MM.1S (cell line): ENCODE measurements around the gene FOLR3.
"Not testable (repeated sequence)": the region's sequence is repeated elsewhere in the genome, so short reads cannot be mapped to it uniquely, and the experiment has no call there.

Experiments
- DNase-seq: peaks from one replicate; pipeline ENCODE4 v3.0.0-alpha.2; 2015
- H2AFZ ChIP-seq: fragments of 300-600 bp; sonication (generic); 2 replicates; pipeline ENCODE4 v1.6.0; 2016; ENCODE audit warnings: antibody characterized with exemption, low read length
- H3F3A ChIP-seq: fragments of 300-600 bp; sonication (generic); 2 replicates; pipeline ENCODE4 v1.6.1; 2016; ENCODE audit warnings: mild to moderate bottlenecking, antibody characterized with exemption, low read length, moderate library complexity, mixed read lengths; ENCODE audit not compliant: insufficient read depth
- H3K27ac ChIP-seq: fragments of 300-600 bp; sonication (generic); 2 replicates; pipeline ENCODE4 v1.5.1; 2016; ENCODE audit warnings: mild to moderate bottlenecking, low read length
- H3K27me3 ChIP-seq: fragments of 300-600 bp; sonication (generic); replicated peaks from 2 replicates; pipeline ENCODE4 v1.6.0; 2016; ENCODE audit warnings: low read length; ENCODE audit not compliant: insufficient read depth
- H3K36me3 ChIP-seq: fragments of 300-600 bp; sonication (generic); replicated peaks from 2 replicates; pipeline ENCODE4 v1.6.1; 2016; ENCODE audit warnings: mild to moderate bottlenecking, low read length, mixed read lengths; ENCODE audit not compliant: insufficient read depth
- H3K4me1 ChIP-seq: fragments of 300-600 bp; sonication (generic); 2 replicates; pipeline ENCODE4 v1.6.1; 2016; ENCODE audit warnings: low read length, mixed read lengths
- H3K4me2 ChIP-seq: fragments of 300-600 bp; sonication (generic); 2 replicates; pipeline ENCODE4 v1.6.0; 2016; ENCODE audit warnings: low read depth, low read length
- H3K4me3 ChIP-seq: fragments of 300-600 bp; sonication (generic); 2 replicates; pipeline ENCODE4 v1.5.1; 2016; ENCODE audit warnings: low read length, mixed read lengths
- H3K79me2 ChIP-seq: fragments of 300-600 bp; sonication (generic); 2 replicates; pipeline ENCODE4 v1.6.1; 2016; ENCODE audit warnings: mixed run types, low read length, mixed read lengths
- H3K9ac ChIP-seq: fragments of 300-600 bp; sonication (generic); 2 replicates; pipeline ENCODE4 v1.6.1; 2016; ENCODE audit warnings: low read length, mixed read lengths
- H3K9me2 ChIP-seq: fragments of 300-600 bp; sonication (generic); replicated peaks from 2 replicates; pipeline ENCODE4 v1.6.1; 2016; ENCODE audit warnings: mild to moderate bottlenecking, low read length, mixed read lengths; ENCODE audit not compliant: insufficient read depth
- H3K9me3 ChIP-seq: fragments of 300-600 bp; sonication (generic); replicated peaks from 2 replicates; pipeline ENCODE4 v1.6.1; 2016; ENCODE audit warnings: mild to moderate bottlenecking, low read length, mixed read lengths; ENCODE audit not compliant: insufficient read depth
- H4K20me1 ChIP-seq: fragments of 300-600 bp; sonication (generic); 2 replicates; pipeline ENCODE4 v1.6.1; 2016; ENCODE audit warnings: mild to moderate bottlenecking, low read length, moderate library complexity, mixed read lengths; ENCODE audit not compliant: insufficient read depth
- EZH2 ChIP-seq: fragments of 300-600 bp; sonication (generic); optimal IDR thresholded peaks from 2 replicates; pipeline ENCODE3; 2017; ENCODE audit warnings: low read depth, mild to moderate bottlenecking, antibody characterized with exemption, low read length, mixed read lengths
- EZH2phosphoT487 ChIP-seq: fragments of 300-600 bp; sonication (generic); IDR thresholded peaks from 2 replicates; pipeline ENCODE4 v1.6.1; 2018; ENCODE audit warnings: antibody characterized with exemption, low read length
- TF ChIP-seq, protein P1 (sequence below): fragments of 300-600 bp; sonication (generic); IDR thresholded peaks from 2 replicates; pipeline ENCODE4 v1.5.1; 2016; ENCODE audit warnings: antibody characterized with exemption, low read length, mixed read lengths

Gene FOLR3

DNA sequence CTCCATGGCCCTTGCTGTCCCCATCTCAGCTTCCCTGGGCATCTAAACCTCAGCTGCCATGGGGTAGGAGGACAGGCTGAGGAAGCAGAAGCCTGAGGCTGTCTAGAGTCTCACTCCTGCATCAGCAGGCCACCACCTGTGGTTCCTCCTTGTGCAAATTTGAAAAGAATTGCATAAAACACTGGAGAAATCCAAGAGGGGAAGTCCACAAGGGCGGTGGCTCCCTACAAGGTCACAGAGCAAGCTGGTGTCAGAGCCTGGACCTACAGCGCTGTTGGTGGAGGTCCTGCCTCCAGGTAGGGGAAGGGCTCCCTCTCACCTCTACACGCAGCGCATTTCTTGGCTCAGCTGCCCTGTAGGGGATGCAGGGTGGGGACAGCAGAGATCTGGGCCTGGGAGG is at the start of gene FOLR3:
Gene FOLR3, plus strand, starts transcription at position 253 of the 400 bp plus-strand sequence. CDS start 228 bp downstream, outside the sequence.
- H3K27ac ChIP-seq, H3K79me2 ChIP-seq, H3K36me3 ChIP-seq, H3F3A ChIP-seq, H3K4me3 ChIP-seq, H3K4me2 ChIP-seq, H3K9me3 ChIP-seq, H2AFZ ChIP-seq, H4K20me1 ChIP-seq, H3K4me1 ChIP-seq, H3K9me2 ChIP-seq, H3K9ac ChIP-seq, H3K27me3 ChIP-seq, DNase-seq: not testable (repeated sequence)

DNA sequence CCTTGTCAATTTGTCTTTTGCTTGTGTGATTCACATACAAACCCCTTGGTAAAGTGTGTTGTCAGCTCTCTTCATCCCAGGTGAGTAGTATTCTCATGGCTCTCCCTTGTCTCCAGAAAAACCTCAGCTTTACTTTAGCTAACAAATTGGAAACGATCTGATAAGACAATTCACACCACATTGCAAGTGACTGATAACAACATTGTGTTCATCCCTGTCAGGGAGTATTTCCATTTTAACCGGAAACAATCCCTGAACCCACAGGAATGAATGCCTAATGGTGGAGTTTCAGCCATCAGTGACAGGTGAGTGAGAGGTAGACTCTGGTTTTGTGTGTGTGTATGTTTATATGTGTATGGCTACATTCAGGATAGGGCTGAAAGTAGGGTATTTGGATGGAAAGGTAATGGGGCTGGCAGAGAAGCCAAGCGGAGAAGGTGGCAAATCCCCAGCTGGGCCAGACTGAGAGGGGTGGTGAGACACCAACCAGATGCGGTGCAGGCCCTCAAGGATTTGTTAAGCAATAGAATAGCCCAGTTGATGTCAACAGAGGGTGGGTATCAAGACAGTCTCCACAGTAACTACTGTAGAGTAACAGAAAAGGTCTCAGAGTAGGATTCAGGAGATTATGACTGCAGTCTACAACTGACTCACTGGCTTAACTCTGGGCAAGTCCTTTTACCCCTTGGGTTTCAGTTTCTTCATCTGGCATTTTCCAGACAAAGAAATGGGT is 47.3 kb upstream of the FOLR3 start:
- Histone ChIP-seq H3K9me3 (no peaks in the 10 kb centered on the region), H4K20me1 (no peaks in the 10 kb centered on the region), H3F3A (no peaks in the 10 kb centered on the region), H3K9me2 (no peaks in the 10 kb centered on the region), H3K4me1 (no peaks in the 10 kb centered on the region), H3K4me2 (no peak overlapping the region), H3K27me3 (no peaks in the 10 kb centered on the region), H3K9ac (no peak overlapping the region), H2AFZ (no peak overlapping the region), H3K4me3 (no peak overlapping the region), H3K79me2 (no peaks in the 10 kb centered on the region), H3K27ac (no peak overlapping the region), H3K36me3 (no peaks in the 10 kb centered on the region)
- no peak for DNase-seq
- TF ChIP-seq EZH2: no peak
- TF ChIP-seq EZH2phosphoT487: no peak
- TF ChIP-seq, protein P1, sequence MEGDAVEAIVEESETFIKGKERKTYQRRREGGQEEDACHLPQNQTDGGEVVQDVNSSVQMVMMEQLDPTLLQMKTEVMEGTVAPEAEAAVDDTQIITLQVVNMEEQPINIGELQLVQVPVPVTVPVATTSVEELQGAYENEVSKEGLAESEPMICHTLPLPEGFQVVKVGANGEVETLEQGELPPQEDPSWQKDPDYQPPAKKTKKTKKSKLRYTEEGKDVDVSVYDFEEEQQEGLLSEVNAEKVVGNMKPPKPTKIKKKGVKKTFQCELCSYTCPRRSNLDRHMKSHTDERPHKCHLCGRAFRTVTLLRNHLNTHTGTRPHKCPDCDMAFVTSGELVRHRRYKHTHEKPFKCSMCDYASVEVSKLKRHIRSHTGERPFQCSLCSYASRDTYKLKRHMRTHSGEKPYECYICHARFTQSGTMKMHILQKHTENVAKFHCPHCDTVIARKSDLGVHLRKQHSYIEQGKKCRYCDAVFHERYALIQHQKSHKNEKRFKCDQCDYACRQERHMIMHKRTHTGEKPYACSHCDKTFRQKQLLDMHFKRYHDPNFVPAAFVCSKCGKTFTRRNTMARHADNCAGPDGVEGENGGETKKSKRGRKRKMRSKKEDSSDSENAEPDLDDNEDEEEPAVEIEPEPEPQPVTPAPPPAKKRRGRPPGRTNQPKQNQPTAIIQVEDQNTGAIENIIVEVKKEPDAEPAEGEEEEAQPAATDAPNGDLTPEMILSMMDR: no peak

DNA sequence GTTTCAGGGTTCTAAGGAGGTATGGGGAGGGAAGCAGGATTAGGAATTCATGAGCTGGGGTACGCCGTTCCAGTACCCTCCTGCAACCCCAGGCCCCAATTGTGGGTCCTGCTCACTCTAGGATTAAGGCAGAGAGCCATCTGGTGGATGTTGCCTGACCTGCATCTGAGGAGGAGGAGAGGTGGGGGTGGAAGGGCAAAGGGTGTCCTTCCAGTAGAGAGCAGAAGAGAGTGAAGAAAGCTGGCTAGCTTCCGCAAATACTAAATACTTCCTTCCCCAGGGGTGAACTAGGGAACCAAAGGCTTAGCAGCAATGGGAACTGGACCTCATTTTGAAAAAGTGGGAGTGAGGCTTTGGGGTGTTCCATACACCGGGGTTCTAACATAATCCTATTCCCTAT is 44.2 kb upstream of the FOLR3 start:
- no peaks in the 10 kb centered on the region for H4K20me1 ChIP-seq
- H3K27me3 ChIP-seq: no peaks in the 10 kb centered on the region
- TF ChIP-seq, protein P1: peak; percentile 84
- TF ChIP-seq EZH2phosphoT487: no peak
- TF ChIP-seq EZH2: no peak
- no peaks in the 10 kb centered on the region for H3K36me3 ChIP-seq
- no peaks in the 10 kb centered on the region for H3K9me2 ChIP-seq
- no peaks in the 10 kb centered on the region for H3F3A ChIP-seq
- no peak overlapping the region for H3K4me2 ChIP-seq
- no peak overlapping the region for H3K9ac ChIP-seq
- no peaks in the 10 kb centered on the region for H3K4me1 ChIP-seq
- H2AFZ ChIP-seq: no peak overlapping the region
- H3K79me2 ChIP-seq: no peaks in the 10 kb centered on the region
- peak; percentile 28 for DNase-seq
- H3K9me3 ChIP-seq: no peaks in the 10 kb centered on the region
- H3K27ac ChIP-seq: no peak overlapping the region
- H3K4me3 ChIP-seq: no peak overlapping the region

DNA sequence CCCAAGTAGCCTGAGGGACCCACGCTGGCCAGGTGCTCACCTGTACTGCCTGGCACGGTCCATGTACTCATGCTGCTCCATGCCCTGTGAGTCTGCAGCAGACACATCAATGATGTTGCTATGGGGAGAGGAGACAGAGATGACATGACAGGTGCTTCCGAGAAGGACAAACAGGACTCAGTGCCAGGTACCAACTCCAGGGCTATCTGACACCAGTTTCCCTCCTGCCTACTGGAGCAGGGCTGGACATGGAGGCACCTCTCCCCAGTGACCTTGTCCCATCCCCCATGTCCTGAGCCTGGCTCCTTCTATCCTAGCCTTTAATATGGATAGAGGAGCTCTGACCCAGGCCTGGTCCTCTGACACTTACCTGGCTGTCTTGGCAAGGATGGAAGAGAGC is 36.8 kb upstream of the FOLR3 start:
- TF ChIP-seq EZH2phosphoT487: no peak
- no peak for TF ChIP-seq EZH2
- TF ChIP-seq, protein P1: no peak
- Histone ChIP-seq H3K9ac (no peak overlapping the region), H3F3A (peaks cover under 1% of the 10 kb centered on the region; the same call in 1 of the 2 replicates), H3K4me2 (no peak overlapping the region), H3K9me3 (no peaks in the 10 kb centered on the region), H3K4me1 (peaks cover 11% of the 10 kb centered on the region), H3K36me3 (no peaks in the 10 kb centered on the region), H3K4me3 (no peak overlapping the region), H4K20me1 (no peaks in the 10 kb centered on the region), H3K27me3 (no peaks in the 10 kb centered on the region), H3K27ac (no peak overlapping the region), H3K79me2 (peaks cover 38% of the 10 kb centered on the region), H2AFZ (no peak overlapping the region), H3K9me2 (no peaks in the 10 kb centered on the region)
- no peak for DNase-seq
